Breast epithelium (tissue), 3 donors: ENCODE measurements around the gene TMEM243.

Experiments
- CTCF ChIP-seq, 3 donors: fragments of 450-650 bp; IDR thresholded peaks; one replicate each; pipeline ENCODE4 v1.5.1; 2016 to 2017; ENCODE audit warnings: antibody characterized with exemption in 3 of 3, mild to moderate bottlenecking in 3 of 3, moderate library complexity in 3 of 3
- POLR2A ChIP-seq: fragments of 450-650 bp; IDR thresholded peaks from one replicate; pipeline ENCODE4 v1.6.1; 2016; ENCODE audit warnings: antibody characterized with exemption, mild to moderate bottlenecking, moderate library complexity

GRCh38 chr7:87213252-87213651 lies 6.3 kb downstream of the TMEM243 start:
- no peak for TF ChIP-seq CTCF (IDR thresholded peaks at IDR 0.05)
- TF ChIP-seq POLR2A: no peak
